ENCODE results near the gene HBS1L. TPM values are rescaled to one million over a fixed set of nuclear protein-coding genes. Genes with fewer than 3 reads are reported as not detected.

Gene HBS1L
- polyA plus RNA-seq, 1 donor (not counting 4 experiments of a cell fraction or from before 2014, with no cell fraction given), result 61.6 TPM

DNA sequence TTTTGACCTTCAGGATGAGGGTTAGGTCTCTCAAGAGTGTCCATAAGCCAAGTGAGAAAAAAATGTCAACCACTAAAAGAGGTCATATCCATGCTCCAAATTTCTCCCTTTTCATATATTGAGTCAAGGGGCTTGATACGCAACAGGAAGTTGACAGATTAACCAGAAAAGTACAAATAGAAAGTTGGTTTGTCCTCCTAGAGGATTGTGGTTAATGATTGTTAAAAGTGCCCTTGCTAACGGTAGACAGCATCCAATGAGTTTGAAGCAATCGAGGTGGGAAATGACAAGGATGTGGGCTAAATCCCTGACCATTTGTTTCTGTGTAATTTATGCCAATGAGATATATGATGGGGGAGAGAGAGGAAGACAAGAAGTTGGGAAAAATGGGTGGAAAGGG is 18.1 kb upstream of the HBS1L start:
- H3K27me3 ChIP-seq (ENCODE audit: control insufficient read depth, extremely low read depth, insufficient read depth, low read length), result no peaks in the 10 kb centered on the region
- H3K9ac ChIP-seq (ENCODE audit: control insufficient read depth, extremely low read depth, insufficient read depth, low read length), result no peak overlapping the region
- H3K36me3 ChIP-seq (ENCODE audit: control insufficient read depth in 2 of 2, extremely low read depth in 1 of 2, insufficient read depth in 2 of 2, low read length in 2 of 2), result no peaks in the 10 kb centered on the region
- H3K4me3 ChIP-seq (ENCODE audit: control insufficient read depth in 2 of 3, extremely low read depth in 1 of 3, insufficient read depth in 2 of 3, low read depth in 1 of 3, low read length in 3 of 3), result no peak overlapping the region
- no peak overlapping the region for H3K27ac ChIP-seq (ENCODE audit: control insufficient read depth, insufficient read depth, low read length)
- no peak overlapping the region for H3K4me2 ChIP-seq (ENCODE audit: control insufficient read depth, extremely low read depth, insufficient read depth, low read depth, low read length)
- no peaks in the 10 kb centered on the region for H3K9me1 ChIP-seq (ENCODE audit: control insufficient read depth, extremely low read depth, insufficient read depth, low read length)
- no peaks in the 10 kb centered on the region for H3K79me2 ChIP-seq (ENCODE audit: control insufficient read depth, insufficient read depth, low read length)
- no peaks in the 10 kb centered on the region for H3K9me3 ChIP-seq (ENCODE audit: control insufficient read depth, low read depth, low read length)
- dilution Hi-C loops (cut with MboI; ENCODE audit: extremely low pct_ligation_motif_present, low sequenced_read_pairs), result no loop called here
- H3K4me1 ChIP-seq (ENCODE audit: control insufficient read depth, extremely low read depth, insufficient read depth, low read length), result no peaks in the 10 kb centered on the region
- no peaks in the 10 kb centered on the region for H4K20me1 ChIP-seq (ENCODE audit: control insufficient read depth, extremely low read depth, insufficient read depth, low read length)
- TF ChIP-seq, protein P1, sequence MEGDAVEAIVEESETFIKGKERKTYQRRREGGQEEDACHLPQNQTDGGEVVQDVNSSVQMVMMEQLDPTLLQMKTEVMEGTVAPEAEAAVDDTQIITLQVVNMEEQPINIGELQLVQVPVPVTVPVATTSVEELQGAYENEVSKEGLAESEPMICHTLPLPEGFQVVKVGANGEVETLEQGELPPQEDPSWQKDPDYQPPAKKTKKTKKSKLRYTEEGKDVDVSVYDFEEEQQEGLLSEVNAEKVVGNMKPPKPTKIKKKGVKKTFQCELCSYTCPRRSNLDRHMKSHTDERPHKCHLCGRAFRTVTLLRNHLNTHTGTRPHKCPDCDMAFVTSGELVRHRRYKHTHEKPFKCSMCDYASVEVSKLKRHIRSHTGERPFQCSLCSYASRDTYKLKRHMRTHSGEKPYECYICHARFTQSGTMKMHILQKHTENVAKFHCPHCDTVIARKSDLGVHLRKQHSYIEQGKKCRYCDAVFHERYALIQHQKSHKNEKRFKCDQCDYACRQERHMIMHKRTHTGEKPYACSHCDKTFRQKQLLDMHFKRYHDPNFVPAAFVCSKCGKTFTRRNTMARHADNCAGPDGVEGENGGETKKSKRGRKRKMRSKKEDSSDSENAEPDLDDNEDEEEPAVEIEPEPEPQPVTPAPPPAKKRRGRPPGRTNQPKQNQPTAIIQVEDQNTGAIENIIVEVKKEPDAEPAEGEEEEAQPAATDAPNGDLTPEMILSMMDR (optimal IDR thresholded peaks at IDR 0.05 in 1 of 3, IDR thresholded peaks at IDR 0.05 in 1 of 3, conservative IDR thresholded peaks at IDR 0.05 in 1 of 3; ENCODE audit: extremely low read depth in 1 of 3, insufficient read depth in 2 of 3, low read length in 3 of 3), result no peak
- no peak for TF ChIP-seq EZH2 (IDR thresholded peaks at IDR 0.05; ENCODE audit: low read length)
- no peak overlapping the region for H2AFZ ChIP-seq (ENCODE audit: control insufficient read depth, low read length)
- no peak for DNase-seq (ENCODE audit: low read depth, low spot score)
- FAIRE-seq, result no peak

DNA sequence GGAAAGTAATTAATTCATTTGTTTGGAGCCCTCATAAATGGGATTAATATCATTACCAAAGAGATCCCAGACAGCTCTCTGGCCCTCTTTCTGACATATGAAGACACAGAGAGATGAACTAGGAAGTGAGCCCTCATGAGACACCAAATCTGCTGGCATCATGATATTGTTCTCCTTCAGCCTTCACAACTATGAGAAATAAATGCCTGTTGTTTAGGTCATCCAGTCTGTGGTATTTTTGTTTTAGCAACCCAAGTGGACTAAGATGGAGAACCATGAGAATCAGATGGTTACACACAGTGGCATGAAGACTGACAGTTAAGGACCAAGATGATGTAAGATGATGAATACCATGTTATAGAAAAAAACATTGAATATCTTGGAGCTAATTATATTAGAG is 16.9 kb upstream of the HBS1L start:
- Histone ChIP-seq H2AFZ (ENCODE audit: control insufficient read depth, low read length) (no peak overlapping the region), H3K36me3 (ENCODE audit: control insufficient read depth in 2 of 2, extremely low read depth in 1 of 2, insufficient read depth in 2 of 2, low read length in 2 of 2) (no peaks in the 10 kb centered on the region), H3K9ac (ENCODE audit: control insufficient read depth, extremely low read depth, insufficient read depth, low read length) (no peak overlapping the region), H3K27ac (ENCODE audit: control insufficient read depth, insufficient read depth, low read length) (no peak overlapping the region), H3K9me3 (ENCODE audit: control insufficient read depth, low read depth, low read length) (no peaks in the 10 kb centered on the region), H3K9me1 (ENCODE audit: control insufficient read depth, extremely low read depth, insufficient read depth, low read length) (no peaks in the 10 kb centered on the region), H3K4me3 (ENCODE audit: control insufficient read depth in 2 of 3, extremely low read depth in 1 of 3, insufficient read depth in 2 of 3, low read depth in 1 of 3, low read length in 3 of 3) (no peak overlapping the region), H3K4me1 (ENCODE audit: control insufficient read depth, extremely low read depth, insufficient read depth, low read length) (no peaks in the 10 kb centered on the region), H3K4me2 (ENCODE audit: control insufficient read depth, extremely low read depth, insufficient read depth, low read depth, low read length) (no peak overlapping the region), H3K79me2 (ENCODE audit: control insufficient read depth, insufficient read depth, low read length) (no peaks in the 10 kb centered on the region), H3K27me3 (ENCODE audit: control insufficient read depth, extremely low read depth, insufficient read depth, low read length) (no peaks in the 10 kb centered on the region), H4K20me1 (ENCODE audit: control insufficient read depth, extremely low read depth, insufficient read depth, low read length) (no peaks in the 10 kb centered on the region)
- FAIRE-seq (no peak), DNase-seq (ENCODE audit: low read depth, low spot score) (no peak)
- dilution Hi-C loops (cut with MboI; ENCODE audit: extremely low pct_ligation_motif_present, low sequenced_read_pairs), result no loop called here
- no peak for TF ChIP-seq EZH2 (IDR thresholded peaks at IDR 0.05; ENCODE audit: low read length)
- TF ChIP-seq, protein P1 (optimal IDR thresholded peaks at IDR 0.05 in 1 of 3, IDR thresholded peaks at IDR 0.05 in 1 of 3, conservative IDR thresholded peaks at IDR 0.05 in 1 of 3; ENCODE audit: extremely low read depth in 1 of 3, insufficient read depth in 2 of 3, low read length in 3 of 3), result no peak

All from keratinocyte (primary cell).